GM18907 (cell line): Measurements from ENCODE around the gene RIN2.
"Not testable (repeated sequence)": the region's sequence is repeated elsewhere in the genome, so short reads cannot be mapped to it uniquely, and the experiment has no call there.

Experiments
- ATAC-seq: cut with Tn5 transposase; IDR thresholded peaks from one replicate; pipeline ENCODE4 v1.9.1; 2021; ENCODE audit warnings: mild to moderate bottlenecking, moderate library complexity; ENCODE audit not compliant: unreplicated experiment

RIN2 gene

DNA sequence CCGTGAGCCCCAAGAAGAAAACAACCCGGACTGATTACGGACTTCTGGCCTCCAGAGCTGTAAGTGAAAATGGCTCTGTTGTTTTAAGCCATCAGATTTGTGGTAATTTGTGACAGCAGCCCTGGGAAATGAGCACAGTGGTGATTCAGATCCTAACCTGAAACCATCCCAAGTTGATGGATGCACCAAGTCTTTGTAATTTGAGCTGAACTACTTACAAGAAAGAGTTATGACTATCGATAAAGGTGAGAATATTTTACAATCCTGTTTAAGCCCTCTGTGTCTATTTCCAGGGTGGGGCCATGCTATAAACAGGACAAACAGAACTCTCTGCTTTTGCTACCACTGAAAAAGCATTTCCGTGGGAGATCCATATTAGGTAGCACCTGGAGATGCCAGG is 19.1 kb upstream of the RIN2 start:
- no peak for ATAC-seq

DNA sequence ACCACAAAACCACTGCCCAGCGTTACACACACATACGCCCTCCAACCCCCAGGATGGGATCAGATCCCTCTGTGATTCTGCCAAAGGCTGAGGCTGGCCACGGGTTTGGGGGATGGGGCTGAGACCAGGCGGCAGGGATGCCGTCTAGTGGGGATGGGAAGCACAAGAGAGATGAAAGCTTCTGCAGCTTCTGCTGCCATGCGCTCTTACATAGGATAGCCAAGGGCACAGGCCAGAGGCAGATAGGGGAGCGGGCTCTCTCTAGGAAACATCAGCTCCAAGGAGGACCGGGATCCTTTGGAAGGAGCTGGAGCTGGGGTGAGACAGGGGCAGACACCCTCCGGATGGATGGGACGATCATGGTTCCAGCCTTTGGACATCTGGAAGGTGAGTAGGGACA is 18.7 kb upstream of the RIN2 start:
- ATAC-seq: no peak

DNA sequence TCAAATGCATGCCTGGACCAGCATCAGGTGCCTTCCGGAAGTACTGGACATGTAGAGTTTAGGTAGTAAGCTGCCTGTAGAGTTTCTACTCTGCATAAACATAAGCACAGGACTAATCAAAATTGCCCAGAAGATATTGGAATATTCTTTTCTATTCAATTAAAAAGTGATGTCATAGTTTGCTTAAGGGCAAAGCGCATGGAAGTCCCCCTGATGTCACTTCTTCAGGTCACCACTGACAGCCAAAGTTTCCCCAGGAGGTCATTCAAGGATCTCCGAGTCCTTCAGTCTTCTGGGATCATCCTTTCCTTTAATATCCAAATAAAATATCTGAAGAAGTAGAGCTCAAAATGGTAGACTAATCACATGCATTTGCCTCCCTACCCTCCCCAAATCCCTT is 17.5 kb upstream of the RIN2 start:
- ATAC-seq: no peak

DNA sequence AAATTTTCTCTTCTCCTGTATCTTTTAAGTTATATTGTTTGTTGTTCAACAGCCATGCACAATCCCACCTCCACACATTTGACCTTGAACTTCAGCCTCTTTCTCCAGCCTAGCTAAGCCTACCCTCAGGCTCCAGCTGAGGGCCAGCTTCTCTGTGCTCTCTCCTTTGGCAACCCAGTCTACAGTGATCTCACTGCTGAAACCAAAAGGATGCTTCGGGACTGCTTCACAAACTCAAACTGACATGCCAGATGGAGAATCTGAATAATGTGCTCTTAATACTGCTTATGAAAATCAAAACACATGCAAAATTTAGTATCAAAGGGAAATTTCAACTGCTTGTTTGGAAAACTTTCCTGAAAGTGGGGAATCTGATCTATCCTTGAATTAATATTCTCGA is 16.1 kb upstream of the RIN2 start:
- ATAC-seq: no peak

DNA sequence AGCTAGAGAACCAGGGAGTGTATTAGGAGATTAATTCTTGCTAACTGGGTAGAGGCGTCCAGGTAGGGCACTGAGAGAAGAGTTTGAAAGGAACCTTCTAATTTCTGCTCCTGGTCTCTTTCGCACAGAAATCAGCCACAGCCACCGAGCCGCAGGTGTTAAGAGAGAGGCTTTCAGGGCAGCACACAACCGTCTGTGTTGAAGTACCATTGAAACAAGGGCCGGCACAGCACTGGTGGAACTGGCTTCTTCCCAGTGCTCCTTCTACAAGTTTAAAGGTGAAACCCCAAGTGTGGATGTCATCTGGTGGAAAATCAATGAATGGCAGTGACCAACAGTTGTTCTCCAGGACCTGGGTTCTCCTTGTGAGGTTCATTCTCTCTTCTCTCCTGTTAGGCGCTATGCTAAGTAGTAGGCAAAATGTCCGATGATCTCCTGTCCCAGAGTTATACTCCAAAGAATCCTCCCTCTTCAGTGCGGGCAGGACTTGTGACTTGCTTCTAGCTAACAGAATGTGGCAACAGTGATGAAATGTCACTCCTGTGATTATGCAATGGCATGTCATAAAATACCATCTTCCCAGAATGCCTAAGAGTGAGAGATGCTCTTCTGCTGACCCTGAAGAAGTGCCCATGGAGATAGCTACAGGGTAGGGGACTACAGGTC is 15.0 kb upstream of the RIN2 start:
- no peak for ATAC-seq

DNA sequence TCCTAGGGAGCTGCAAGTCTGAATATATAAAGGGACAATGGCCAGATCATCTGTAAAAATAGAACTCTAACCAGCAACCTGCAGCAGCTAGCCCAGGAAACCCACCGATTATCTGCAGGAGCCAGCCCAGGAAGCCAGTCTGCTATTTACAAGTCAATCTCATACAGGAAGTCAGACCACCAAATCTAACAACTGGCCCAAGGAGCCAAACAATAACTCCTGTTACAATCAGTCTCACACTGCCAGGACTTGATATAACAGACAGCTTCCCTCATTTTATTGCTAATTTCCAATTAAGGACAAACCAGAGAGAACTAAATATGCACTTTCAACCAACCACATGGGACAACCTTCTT is 14.4 kb upstream of the RIN2 start:
- ATAC-seq: no peak

DNA sequence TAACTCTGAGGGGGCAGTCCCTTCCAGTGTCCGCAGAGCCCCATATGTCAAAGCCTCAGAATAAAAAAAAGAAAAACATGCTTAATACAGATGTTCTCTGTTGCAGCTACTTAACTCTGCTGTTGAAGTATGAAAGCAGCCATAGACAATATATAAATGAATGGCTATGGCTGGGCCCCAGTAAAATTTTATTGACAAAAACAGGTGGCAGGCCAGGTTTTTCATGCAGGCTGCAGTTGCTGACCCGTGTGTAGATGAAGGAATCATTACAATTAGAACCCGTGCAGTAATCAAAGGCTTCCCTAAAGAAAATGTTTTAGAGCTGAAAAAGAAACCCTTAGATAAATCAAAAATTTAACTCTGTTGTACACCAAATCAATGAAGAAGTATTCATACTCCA is 13.0 kb upstream of the RIN2 start:
- no peak for ATAC-seq

DNA sequence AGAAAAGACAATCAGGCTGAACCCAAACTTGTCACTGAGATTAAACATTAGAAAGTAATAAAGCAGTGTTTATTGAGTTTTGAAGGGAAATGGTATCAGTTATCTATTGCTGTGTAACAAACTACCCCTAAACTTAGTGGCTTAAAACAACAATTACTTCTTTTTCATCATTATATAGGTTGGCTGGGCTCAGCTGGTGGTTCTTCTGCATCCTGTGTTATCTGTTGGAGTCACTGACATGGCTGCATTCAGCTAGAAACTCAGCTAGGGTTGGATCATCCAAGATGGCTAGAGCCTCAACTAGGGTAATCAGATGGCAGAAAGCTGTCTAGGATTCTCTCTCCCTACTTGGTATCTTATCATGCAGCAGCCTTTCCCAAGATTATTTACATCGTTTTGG is 12.5 kb upstream of the RIN2 start:
- ATAC-seq: no peak

DNA sequence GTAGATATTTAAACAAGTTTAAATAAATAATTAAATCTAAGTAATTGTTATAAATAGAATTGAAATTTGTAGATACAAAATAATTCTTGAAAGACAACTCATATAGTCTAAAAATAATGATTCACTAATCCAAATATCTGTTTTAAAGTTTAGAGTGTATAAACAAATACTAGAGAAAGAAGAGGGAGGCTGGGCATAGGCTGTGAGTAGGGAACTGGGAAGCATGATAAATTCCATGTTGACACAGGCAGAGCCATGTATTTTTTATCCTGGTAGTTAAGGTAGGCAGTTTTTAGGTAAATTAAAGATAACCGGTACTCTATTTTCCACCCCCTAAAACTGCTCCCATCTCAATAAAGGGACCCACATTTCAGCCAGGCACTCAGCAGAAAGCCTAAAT is 11.7 kb upstream of the RIN2 start:
- no peak for ATAC-seq

DNA sequence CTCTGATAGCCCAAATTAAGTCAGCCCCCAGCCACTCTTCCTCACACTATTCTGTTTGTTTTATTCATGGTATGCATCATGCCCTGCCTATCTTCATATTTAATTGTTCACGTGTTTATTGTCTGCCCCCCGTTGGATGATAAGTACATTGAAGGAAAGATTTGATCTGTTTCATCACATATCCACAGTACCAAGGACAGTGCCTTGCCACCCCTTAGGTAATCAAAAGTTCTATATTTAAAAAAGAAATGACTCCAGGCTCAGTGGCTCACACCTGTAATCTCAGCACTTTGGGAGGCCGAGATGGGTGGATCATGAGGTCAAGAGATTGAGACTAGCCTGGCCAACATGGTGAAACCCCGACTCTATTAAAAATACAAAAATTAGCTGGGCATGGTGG is 10.2 kb upstream of the RIN2 start:
- no peak for ATAC-seq

DNA sequence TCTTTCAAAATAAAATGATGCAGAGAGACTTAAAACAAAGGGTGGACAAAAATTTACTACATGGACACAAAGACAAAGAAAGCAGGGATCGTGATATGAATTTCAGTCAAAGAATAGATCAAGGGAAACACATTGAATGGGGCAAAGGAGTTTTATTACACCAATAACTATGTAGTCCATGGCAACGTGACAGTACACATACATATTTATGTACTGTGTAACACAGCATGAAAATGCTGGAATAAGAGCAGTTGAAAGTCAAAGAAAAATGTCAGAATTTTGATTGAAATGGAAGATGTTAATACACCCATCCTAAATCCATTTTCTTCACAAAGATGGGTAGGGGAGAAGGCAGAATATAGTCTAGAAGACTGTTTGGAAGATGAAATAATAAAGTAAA is 9.4 kb upstream of the RIN2 start:
- no peak for ATAC-seq

DNA sequence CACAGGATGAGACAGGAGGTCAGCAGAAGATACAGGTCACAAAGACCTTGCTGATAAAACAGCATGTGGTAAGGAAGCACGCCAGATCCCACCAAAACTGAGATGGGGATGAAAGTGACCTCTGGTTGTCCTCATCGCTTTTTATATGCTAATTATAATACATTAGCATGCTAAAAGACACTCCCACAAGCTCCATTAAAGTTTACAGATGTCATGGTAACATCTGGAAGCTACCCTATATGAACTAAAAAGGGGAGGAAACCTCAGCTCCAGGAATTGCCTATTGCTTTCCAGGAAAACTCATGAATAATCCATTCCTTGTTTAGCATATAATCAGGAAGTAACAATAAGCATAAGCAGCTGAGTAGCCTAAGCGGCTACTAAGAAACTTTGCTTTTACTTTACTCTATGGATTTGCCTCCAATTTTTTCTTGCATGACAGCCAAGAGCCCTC is 8.4 kb upstream of the RIN2 start:
- ATAC-seq: no peak

DNA sequence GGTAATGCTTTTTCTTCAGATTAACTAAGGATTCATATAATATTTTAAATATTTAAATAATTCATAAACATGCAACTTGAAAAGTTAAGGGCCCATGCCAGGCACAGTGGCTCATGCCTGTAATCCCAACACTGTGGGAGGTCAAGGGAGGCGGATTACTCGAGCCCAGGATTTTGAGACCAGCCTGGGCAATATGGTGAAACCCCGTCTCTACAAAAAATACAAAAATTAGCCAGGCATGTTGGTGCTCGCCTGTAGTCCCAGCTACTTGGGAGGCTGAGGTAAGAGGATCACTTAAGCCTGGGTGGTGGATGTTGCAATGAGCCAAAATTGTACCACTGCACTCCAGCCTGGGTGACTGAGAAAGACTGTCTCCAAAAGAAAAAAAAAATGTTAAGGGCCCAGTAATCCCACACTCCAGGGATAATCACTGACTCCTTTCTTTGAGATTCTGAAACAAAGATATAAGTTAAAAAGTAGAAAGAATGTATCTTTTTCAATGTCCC is 7.9 kb upstream of the RIN2 start:
- ATAC-seq: no peak

DNA sequence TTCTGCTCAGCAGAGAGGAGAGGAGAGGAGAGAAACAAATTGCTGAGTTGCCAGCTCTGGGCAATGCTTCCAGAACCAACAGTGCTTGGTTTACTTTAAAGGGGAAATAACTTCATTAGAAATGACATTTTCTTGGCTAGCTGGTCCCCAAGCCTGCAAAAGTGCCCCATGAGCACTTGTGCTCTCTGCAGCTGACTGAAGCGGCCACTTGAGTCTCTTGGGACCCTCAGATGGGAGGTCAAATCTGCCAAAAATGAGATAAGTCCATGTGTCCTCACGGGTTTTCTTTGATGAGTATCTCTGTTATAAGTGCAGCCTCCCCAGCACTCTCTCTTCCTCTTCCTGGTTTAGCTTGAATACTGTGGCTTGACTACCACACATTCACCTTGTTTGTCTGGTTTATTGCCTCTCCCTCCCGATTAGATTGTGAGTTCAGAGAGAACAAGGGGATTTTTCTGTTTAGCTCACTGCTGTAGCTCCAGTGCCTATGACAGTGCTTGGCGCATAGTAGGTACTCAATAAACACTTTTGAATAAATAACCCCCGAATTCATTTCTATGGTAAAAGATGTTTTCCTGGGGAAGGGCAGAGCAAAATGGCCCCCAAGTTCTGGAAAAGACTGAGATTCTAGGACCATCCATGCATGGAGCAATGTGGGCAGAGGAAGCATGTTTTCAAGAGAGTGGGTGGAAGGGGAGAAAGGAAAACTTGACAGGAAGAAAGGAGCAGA is 7.0 kb upstream of the RIN2 start:
- no peak for ATAC-seq

DNA sequence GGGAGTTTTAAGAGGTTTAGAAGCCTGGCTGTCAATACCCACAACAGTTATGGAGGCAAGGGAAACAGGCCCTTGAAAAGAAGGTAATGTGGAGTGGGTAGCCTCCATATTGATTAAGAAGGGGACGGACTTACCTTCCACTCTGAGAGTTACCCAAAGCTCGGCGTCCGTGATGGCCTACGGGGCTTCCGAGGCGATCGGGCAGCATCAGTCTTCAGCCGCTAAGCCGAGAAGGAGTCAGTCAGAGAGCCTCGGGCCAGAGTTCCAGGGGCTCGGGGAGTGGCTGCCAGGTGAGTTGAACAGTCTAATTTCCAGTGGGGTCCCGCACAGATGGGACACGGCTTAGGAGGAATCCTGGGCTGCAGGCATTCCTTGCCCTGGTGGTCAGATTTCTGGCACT is 3.9 kb upstream of the RIN2 start:
- ATAC-seq: not testable (repeated sequence)

DNA sequence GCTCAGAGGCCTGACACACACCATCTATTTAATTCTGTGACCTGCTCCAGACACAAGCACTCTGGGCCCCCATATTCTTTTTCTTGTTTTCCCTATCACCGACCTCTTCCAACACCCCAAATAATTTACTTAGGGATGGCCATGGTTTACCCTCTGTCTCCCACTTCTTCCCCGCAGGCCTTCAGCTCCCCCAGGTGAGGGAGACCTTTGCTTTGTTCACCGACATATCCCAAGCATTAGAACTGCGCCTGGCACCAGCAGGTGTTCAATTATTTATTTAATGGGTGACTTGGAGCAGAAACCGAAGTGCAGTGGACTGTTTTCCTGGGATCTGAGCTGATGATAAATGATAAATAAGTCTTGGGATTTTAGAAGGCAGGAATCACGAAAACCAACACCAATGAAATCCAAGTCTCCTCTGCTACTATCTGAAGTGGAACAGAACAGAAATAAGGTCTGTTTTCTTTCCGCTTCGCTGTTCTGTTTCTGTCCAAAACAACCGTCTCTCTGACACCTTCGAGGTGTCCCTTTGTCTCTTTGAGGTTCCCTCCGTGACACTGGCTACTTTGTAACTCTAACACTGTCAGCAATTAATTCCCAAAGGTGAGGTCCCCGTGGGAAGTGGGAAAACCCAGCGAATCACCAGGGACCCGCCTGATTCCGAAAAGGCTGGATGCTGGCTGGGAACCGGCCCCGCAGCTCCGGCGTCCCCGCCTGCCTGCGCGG is 1.1 kb upstream of the RIN2 start:
- ATAC-seq: no peak

DNA sequence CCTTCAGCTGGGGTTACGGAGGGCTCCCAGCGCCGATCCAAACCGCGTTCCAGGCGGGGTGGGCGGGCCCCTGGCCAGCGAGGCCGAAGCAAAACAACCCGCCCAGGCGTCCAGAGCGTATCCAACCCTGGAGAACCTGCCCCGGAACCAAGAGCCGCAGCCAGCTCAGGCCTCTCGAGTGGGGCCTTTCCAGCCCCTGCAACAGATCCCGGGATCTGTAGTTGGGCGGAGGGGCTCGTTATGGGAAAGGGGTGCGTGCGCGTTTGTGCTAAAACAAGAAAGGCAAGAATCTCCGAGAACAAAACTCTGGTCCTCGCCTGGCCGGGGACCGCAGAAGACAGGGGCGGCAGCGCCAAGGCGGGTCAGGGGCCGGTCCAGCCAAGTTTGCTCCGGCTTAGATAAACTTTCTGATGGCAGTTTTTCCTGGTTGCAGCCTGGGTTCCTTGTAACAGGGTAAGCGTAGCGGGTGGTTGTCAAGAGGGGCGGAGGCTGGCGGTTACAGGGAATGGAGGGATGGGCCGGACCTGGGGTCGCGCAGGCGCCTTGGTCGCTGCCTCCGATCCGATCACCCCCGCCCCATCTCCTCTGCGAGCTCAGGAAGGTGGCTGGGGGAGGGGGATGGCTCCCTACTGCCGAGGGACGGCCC is 448 bp upstream of the RIN2 start:
- ATAC-seq: no peak

DNA sequence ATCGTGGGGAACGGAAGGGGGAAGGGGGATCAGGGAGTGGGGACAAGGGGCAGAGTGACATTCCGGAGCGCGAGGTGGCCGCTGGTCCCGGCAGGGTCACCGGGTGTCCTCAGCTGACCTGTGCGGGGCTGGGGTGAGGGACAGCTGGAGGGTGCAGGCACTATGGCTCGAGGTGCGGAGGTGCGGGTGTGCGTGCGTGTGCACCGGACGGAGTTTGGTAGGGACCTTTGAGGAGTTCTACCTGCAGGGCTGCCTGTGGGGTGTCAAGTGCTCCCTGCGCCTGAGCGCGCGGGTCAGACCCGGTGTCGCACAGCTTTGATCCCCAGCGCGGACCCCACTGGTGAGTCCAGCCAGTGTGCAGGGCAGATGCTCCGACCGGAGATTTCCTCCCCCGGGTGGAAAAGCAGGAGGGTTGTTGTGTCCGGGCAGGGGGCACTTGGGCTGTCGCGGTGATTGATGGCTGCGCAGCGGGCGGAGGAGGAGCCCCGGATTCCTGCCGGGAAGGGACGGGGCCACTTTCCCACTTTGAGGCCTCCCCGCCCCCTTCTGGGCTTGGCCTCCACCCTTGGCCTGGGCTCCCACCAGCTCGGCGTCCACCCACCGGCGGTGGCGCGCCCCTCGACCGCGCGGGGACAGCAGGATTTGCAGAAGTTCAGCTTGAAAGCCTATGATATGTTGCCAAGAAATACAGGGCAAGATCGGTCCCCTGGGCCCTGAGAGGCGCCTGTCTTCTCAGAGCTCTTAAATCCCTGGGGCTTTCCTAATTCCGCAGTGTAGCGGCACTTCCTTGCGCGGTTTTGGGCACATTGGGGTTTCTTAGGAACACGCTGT is 658 bp downstream of the RIN2 start:
- no peak for ATAC-seq

DNA sequence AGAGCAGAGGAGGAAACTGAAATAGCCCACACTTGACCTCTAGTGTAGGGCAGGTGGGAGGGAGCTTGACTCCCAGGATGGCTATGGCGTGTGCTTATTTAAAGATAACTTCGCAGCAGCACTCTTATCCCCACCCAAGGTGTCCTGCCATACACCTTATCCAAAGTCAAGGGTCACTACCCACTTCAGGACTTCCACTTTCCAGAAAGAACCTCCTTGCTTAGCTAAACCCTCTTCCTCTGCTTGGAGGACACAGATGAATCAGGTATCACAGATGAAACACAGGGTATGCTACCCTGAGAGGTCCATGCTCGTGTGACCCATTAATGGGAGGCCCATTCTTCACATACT is 2.3 kb downstream of the RIN2 start:
- no peak for ATAC-seq

DNA sequence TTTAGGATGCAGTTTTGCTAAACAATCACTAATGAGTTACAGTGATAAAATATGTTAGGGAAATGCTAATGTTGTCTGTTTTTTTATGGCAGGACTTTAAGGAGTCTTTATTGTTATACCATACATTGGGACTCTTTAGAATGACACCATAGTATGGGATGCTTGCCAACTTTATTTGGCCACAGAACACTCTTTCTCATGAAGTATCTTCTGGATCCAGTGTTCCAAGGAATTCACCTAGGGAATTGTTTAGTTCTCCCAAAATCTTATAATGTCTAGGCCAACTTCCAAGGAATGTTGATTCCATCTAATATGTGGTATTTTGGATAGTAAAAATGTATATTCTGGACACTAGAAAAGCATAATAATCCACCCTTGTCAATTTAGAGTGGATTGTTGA is 3.3 kb downstream of the RIN2 start:
- no peak for ATAC-seq

DNA sequence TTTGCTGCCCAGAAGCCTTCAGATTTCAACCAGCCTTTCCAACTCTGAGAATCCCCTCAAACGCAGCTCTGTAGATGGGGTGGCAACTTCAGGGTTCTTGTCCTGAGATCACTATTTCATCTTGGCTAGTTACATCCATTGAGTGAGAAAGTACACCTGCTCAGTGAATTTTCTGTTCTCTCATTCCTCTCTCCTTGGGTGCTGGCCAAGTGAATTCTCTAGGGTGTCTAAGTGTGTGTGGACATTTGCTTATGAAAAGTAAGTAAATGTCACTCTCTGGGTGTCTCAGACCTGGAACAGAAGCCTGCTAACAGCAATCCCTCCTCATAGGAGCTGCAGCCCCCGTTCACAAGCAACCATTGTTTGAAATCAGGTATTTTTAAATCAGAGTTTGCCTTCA is 3.8 kb downstream of the RIN2 start:
- ATAC-seq: no peak
